Activated naive CD4-positive, alpha-beta T cell (primary cell): ENCODE results near the gene SYP.
A peak's percentile ranks its signal among the peaks of the same experiment; 100 is the strongest.

Experiments
- DNase-seq, 4 experiments: peaks; one replicate each; lab custom pipeline; 2025; lab: John Stamatoyannopoulos, UW

SYP gene

DNA sequence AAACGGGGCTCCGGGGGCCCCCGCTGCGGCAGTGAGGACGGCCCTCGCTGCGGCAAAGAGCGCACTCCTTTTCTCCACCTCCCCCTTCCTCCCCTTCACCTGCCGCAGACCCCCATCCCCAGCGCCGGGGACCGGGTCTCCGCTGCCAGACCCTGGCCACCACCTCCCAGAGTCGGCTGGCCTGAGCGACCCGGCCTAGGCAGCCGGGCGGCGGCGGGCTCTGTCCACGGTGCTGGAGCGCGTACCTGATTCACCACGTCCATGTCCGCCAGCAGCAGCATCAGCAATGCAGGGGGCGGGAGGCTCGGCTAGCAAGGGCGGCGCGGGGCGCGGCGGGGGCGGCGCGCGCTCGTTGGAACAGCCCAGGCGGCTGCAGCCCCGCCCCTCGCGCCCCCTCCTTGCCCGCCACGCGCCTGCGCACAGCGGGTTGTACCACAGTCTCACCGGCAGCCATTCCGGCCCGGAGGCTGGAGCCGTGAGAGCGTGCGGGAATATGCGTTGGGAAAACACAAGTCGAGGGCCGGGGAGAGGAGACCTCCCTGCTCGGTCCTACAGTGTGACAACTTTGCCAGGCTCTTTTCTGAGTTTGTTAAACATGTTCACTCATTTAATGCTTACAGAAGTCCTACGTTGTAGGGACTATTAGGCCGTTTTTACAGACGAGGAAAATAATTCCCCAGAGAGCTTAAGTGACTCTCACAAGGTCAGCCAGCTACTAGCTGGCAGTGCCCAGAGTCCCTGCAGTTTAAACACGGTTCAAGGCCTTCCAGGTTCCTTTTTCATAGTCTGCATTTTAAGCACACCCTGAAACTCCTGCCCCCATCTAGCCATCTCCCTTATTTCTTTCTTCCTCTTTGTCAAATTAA is at the start of gene SYP:
Gene SYP, minus strand, starts transcription at position 288 of the 866 bp plus-strand sequence. Its CDS starts 7 bp downstream, at position 281.
- peak; percentile 57 to 86 (median 78) for DNase-seq

DNA sequence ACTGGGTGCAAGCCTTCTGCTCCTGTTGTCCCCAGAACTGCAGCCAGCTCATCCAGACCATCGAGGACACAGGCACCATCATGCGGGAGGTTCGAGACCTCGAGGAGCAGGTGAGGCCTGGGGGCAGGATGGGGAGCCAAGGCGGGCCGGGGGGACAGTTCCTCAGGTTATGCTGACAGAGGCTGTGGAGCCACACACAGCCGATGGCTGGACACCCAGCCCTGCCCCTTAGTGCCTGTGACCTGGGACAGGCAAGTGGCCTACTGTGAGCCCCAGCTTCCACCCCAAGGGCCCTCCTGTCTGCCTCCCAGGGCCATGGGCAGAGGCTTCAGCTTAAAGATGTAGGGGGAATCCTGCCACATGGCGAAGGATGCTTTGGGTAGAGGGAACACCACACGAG is 49.6 kb upstream of the SYP start:
- DNase-seq, result no peak

DNA sequence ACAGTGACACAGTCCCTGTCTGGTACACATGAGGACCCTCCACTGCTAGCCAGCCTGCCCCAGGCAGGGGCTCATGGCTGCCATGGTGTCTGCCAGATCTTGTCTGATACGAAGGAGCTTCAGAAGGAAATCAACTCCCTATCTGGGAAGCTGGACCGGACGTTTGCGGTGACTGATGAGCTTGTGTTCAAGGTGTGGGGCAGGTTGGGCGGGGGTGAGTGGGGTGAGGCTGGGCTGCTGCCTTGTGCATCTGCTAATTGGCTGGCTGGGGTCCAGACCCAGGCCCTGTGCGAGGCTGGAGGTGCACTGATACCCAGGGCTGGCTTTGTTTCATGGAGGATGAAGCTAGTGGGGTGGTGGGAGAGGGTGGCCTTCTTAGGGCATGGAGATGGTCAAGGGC is 49.1 kb upstream of the SYP start:
- DNase-seq, result no peak

DNA sequence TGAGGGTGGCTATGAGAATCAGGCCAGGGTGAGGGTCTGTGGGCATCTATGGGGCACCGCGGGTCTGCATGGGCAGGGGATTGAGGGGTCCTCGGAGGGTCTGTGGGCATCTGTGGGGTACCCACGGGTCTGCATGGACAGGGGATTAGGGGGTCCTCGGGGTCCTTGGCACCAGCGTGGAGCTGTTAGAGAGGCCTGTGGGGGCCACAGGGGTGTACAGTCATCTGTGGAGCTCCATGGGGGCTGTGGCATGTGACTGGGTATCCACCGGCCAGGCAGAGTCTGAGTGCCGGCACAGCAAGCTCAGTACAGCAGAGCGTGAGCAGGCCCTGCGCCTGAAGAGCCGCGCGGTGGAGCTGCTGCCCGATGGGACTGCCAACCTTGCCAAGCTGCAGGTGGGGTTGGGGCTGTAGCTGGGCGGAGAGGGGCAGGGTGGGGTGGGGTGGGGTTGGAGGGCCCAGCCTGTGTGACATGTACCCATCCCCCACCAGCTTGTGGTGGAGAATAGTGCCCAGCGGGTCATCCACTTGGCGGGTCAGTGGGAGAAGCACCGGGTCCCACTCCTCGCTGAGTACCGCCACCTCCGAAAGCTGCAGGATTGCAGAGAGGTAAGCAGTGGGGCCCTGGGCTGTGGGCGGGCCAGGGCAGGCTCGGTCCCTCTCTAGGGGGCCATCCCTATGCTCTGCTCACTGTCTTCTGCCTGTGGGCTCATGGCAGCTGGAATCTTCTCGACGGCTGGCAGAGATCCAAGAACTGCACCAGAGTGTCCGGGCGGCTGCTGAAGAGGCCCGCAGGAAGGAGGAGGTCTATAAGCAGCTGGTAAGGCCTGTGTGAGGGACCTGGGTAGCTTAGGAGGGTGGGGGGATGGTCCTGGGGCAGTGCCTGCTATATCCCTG is 48.2 kb upstream of the SYP start:
- DNase-seq, result no peak

DNA sequence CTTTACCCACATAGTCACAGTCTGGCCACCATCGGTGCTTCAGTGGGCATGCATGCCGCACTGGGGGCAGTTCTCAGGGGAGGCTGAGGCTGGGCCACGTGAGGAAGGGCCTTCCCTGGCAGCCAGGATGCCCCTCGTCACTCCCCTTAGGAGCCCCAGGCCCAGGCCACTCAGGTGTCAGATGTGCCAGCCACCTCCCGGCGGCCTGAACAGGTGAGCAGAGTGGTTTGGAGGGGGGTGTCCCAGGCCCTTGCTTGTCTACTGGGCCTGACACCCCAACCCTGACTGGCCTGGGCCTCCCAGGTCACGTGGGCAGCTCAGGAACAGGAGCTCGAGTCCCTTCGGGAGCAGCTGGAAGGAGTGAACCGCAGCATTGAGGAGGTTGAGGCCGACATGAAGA is 47.4 kb upstream of the SYP start:
- no peak for DNase-seq

DNA sequence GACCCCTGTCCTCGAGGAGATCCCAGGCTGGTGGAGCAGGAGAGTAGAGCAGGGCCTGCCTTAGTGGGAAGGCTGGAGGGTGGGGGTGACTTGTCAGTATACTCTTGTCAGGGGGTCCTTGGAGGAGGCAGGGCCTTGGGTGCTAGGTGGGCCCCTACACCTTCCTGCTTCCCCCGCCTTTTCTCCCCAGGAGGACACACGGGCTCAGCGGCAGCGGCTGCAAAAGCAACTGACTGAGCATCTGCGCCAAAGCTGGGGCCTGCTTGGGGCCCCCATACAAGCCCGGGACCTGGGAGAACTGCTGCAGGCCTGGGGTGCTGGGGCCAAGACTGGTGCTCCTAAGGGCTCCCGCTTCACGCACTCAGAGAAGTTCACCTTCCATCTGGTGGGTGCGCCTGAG is 46.5 kb upstream of the SYP start:
- DNase-seq, result no peak

DNA sequence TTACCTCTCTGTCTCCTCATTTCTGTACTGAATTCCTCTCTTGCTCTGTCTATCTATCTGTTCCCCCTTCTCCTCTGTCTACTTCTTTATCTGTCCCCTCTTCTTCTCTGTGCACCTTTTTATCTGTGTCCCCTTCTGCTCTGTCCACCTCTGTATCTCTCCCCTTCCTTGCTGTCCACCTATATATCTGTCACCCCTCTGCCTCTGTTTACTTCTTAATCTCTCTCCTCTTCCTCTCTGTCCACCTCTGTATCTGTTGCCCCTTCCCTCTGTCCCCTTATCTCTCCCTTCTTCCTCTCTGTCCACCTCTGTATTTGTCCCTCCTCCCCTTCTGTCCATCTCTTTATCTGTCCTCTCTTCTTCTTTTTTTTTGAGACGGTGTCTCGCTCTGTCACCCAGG is 44.2 kb upstream of the SYP start:
- DNase-seq, result no peak

DNA sequence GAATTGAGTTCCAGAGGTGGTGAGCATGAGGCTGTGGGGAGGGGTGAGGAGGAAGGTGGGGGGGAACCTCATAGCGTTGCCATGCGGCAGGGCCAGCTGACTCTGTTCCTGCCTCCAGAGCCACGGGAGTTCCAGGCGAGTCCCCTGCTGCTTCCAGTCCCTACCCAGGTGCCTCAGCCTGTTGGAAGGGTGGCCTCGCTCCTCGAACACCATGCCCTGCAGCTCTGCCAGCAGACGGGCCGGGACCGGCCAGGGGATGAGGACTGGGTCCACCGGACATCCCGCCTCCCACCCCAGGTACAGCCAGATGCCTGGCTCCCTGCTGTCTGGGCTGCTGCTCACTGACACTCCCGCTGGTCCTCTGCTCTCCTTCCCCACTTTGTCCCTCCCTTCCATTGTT is 43.2 kb upstream of the SYP start:
- DNase-seq, result no peak

DNA sequence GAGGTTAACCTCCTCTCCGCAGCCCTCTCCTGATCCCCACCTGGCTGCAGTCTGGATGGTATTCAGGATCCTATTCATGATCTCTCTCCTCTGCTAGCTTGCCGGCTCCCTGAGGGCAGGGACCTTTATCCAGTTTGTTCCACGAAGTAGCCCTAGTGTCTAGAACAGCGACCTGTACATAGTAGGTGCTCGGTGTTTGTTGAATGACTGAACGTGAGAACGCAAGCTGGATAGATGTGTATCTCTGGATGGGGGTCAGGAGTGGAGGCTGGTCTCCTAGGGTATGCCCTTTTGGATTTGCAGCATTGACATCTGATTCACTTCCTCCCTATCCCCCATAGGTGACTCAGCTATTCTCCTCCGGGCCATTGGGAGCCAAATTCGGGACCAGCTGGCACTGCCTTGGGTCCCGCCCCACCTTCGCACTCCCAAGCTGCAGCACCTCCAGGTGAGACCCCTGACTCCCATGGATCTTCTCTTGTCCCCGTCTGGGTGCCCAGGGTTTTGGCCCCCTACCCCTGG is 42.6 kb upstream of the SYP start:
- DNase-seq, result no peak

DNA sequence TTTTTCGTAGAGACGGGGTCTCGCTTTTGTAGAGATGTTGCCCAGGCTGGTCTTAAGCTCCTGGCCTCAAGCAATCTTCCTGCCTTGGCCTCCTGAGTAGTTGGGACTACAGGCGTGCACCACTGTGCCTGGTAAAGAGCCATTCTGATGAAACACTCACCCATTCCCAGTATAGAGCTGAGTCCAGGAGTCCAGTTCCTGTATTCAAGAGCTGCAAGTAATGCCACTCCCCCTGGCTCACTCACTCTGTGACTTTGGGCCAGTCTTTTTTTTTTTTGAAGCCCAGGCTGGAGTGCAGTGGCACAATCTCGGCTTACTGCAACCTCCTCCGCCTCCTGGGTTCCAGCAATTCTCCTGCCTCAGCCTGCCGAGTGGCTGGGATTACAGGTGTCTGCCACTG is 38.7 kb upstream of the SYP start:
- no peak for DNase-seq

DNA sequence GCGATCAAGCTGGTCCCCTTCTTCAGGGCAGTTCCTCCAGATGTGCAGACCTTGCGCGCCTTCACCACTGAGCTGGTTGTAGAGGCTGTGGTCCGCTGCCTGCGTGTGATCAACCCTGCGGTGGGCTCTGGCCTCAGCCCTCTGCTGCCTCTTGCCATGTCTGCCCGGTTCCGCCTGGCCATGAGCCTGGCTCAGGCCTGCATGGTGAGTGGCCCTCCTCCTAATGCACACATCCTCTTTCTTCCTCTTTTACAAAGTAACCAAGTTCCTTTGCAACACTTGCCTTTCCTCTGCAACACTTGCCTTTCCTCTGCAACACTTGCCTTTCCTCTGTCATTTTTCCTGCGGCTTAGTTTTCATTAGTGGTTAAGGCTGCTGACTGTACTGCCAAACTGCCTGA is 37.1 kb upstream of the SYP start:
- DNase-seq, result no peak

DNA sequence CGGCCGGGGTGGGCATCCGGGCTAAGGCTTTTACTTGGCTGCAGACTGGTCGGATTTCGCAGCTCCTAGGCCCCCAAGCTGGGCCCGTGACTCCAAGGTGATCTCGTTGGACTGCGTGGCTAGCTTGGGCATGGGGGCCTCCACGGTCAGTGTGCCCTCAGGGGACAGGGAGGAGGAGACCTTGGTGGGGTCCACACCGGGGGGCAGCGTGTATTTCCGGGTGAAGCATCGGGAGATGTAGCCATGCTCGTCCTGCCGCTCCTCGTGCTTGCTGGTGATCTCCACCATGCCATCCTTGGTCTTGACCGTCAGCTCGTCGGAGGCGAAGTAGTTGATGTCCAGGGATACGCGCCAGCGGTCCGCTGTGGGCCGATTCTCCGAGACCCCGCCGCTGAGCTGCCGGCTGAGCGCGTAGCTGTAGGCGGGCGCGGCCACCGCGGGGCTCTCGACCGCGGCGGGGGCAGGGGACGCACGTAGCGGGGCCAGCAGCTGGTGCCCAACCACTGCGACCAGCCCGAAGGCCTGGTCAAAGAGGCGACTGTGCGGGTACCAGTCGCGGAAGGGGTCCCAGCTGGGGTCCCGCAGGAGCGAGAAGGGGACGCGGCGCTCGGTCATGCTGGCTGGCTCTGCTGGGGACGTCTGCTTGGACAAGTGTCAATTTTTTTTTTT is 34.0 kb upstream of the SYP start:
- DNase-seq, result no peak

DNA sequence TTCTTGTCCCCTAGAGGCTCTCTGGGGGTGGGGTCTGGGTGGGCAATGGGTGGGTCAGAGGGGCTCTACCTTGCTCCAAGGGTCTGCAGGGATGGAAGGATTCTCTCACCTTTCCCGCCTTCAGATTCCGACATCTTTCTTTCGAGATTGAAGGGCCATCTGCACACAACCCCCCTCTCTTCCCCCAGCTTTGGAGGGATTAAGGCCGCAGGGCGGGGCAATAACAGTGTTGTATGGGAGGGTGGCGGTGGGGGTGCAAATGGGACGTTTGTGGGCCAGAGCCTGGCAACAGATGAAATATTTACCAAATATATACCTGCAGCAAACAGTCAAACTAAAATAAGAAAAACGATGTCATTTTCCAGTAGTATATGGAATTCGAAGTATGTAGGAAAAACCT is 33.2 kb upstream of the SYP start, which contains the start of gene CACNA1F:
Gene CACNA1F, minus strand, starts transcription at position 165 of the 400 bp plus-strand sequence. Its CDS starts 31 bp downstream, at position 134.
- DNase-seq, result no peak

DNA sequence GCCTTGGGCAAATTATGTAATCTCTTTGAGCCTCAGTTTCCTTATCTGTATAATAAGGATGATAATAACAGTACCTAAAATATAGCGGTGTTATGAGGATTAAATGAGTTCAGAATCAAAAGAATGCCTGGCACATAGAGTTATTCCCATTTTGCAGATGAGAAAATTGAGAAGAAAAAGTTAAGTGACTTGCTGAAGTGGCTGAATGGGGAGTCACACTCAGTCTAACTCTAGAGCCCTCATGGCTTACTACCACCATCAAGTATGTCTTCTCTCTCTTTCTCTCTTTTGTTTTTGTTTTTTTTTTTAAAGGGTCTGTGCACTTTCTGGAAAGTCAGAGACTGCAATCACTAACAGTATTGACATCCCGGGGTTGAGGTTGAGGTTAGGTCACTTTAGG is 32.5 kb upstream of the SYP start:
- DNase-seq, result no peak

DNA sequence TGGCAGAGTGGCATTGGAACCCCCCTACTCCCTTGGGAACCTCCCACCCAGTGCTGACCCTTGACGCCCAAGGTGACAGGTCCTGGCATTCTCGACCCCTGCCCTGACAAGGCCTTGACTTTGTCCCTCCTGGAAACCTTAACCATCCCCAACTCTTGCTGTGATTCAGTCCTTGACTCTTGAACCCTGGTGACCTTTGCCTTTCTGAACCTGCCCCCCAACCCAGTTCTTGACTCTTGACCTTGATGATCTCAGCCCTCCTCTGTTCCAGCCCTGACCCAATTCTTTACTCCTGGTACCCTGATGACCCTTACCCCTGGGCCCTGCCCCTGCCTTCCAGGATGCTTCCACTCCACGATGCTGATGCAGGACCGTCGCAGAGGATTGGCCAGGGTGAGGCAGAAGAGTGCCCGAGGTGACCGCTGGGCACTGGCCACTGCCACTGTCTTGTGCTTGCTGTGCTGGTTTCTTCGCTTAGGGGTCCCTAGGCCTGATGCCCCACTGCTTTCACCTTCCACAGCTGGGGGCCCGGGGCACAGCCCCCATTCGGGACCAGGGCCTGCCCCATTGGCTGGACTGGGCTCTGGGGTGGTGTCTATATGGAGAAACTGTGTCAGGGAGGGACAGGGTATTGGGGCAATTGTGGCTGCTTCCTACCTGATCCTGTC is 31.5 kb upstream of the SYP start:
- DNase-seq, result no peak

DNA sequence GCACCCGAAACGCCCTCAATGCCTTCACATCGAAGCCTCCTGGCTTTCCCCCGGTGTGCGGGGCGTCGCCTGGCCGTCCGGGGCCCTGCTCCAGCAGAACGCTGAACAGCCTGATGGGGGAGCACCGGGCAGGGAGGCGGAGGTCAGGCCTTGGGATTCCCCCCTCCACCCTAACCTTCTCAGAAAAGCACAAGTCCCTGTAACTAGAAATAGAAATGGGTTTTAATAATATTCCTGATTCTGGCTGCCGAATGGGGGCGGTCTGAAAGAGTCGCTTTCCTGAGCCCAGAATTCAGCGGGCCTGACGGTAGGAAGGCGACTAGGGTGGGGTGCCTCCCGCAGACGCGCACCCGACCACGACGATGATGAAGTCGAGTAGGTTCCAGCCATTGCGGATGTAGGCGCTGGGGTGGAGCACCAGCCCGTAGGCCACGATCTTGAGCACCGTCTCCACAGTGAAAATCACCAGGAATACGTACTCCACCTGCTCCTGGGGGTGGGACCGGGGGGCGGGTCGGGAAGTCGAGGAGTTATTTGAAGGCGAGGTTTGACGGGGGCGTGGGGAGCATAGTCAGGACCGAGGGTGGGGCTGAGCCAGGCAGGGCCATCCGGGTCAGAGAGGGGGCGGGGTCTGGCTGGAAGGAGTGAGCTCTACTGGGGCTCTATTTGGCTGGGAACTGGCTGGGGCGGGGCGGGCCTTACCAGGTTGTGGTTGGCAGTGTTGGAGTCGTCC is 30.7 kb upstream of the SYP start:
- peak in 2 of 4 experiments; percentile 12 to 40 for DNase-seq

DNA sequence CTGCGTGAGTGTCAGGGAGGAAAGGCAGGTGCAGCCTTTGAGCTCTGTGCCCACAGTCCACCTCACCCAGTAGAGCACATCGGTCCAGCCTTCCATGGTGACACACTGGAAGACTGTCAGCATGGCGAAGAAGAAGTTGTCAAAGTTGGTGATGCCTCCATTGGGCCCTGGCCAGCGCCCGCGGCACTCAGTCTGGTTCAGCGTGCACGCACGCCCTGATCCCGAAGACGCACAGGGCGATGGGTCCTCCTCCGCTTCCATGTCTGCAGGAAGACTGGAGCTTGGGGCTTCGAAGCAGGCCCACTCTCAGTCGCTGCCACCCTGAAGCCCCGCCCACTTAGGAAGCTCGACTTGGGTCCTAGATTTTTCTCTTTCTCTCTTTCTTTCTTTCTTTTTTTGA is 28.2 kb upstream of the SYP start:
- DNase-seq, result no peak

DNA sequence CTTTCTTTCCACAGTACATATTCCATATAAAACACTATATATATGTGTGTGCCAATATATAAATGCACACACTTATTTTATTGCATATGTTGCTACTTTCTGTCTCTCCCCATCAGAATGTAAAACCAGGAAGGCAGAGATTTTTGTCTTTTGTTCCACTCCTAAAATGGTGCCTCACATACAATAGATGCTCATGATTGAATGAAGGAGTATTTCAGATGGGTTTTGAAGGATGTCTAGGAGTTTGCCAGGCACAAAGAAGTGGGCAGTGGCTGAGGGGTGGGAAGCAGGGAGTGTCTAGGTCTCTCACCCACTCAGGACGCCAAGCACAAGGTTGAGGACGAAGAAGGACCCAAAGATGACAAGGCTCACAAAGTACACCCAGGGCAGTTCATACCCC is 27.7 kb upstream of the SYP start:
- DNase-seq, result no peak

DNA sequence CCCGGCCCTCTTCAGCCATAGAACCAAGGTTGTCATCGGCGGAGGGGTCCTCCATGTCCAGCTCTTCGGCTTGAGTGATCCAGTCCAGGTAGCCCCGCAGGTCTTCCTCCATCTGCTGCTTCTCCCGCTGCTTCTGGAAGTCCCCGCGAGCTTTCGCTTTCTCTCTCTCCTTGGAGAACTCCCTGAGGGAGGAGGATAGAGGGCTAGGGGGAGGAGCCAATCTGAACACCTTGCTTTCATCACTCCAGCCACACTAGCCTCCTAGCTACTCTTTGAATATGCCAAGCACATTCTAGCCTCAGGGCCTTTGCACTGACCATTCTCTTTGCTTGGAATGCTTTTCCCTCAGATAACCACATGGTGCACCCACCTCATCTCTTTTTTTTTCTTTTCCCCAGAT is 27.0 kb upstream of the SYP start:
- DNase-seq, result no peak

DNA sequence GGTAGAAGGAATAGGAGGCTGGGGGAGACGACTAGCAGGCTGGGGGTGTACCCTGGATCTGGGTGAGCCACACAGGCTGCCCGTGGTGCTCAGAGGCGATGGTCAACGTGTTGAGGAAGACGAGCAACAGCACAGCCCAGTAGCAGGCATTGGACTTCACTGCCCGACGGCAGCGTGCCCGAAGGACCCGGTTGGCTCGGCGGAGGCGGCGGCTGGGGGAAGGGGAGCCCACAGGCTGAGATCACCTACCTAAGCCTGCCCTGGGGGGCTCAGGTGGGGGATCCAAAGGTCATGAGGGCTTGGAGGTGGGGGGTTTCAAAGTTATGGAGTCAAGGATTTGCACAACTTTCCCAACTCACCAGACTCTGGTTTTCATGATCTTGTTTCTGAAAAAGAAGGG is 25.9 kb upstream of the SYP start:
- DNase-seq, result no peak

DNA sequence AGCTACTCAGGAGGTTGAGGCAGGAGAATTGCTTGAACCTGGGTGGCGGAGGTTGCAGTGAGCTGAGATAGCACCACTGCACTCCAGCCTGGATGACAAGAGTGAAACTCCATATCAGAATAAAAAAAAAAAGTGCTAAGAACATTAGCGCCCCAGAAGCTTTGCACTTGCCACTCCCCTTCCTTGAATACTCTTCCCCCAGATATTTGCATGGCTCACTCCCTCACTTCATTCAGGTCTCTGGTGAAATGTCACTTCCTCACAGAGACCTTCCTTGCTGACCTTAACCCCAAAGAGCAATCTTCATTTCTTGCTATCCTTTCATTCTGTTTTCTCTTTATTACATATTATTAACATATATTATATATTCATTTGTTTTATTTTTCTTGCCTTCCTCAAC is 21.9 kb upstream of the SYP start:
- no peak for DNase-seq
